ENCODE data around the gene C10orf95.

Gene C10orf95

GRCh38 chr10:102400598-102401341, 50.6 kb downstream of the C10orf95 start:
- DNase-seq: no peak

GRCh38 chr10:102400076-102400475, 51.3 kb downstream of the C10orf95 start:
- no peak for DNase-seq

All from eye (tissue), 1 donor.